CD4-positive, alpha-beta T cell treated with Interleukin-17A for 1 hour (primary cell): ENCODE results near the gene DIP2A.

Source experiments
- DNase-seq: peaks from one replicate; pipeline ENCODE4 v3.0.0-alpha.2; 2020

The DIP2A gene

DNA sequence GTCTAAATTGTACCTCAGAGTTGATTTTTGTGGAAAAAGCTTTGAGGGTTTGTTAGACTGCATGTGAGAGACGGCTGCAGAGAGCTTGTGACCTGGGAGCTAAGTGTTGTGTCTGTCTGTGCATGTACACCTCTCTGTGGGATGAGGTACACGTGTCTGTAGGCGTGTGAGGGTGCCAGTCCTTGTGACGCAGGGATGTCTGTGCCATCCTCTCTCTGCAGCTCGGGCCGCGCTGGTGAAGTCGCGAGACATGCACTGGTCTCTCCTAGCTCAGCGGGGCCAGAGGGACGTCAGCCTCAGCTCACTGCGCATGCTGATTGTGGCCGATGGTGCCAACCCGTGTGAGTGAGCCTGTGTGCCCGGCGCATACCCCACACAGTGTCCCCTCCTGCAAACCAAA, 79.6 kb downstream of the DIP2A start:
- no peak for DNase-seq

DNA sequence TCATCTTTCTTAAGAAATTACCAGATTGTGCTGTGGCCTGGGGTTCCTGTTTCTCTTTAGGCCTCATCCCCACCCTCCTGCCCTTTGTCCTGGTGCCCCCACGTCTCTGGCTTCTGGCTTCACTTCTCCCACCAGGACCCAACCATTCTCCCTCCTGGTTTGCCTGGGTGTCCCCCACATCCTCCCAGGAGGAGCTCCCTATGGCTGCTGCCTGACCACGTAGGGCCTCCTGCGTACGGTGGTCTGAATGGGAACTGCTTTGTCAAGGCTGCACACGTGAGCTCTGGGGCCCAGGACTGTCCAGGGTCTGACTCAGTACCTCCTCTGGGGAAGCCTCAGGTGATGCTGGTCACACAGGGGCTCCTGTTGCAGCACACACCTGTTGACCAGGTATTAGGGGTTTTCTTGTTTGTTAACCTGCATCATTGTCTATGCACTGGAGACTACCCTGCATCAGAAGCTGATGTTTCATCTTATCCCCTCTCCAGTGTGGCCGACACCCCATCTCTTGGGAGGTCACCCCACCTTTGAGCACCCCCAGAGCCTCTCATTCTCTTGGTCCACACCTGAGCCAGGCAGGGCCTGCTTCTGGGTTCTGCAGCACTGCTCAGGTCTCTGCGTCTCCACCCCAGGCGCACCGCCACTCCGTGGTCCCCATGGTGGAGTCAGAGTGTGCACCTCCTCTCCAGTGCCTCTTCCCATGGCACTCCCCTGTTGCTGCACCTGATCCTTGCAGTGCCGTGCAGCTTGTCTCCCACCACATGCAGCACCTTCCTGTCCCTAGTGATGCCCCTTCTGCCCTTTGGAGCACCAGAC, 80.4 kb downstream of the DIP2A start:
- no peak for DNase-seq

DNA sequence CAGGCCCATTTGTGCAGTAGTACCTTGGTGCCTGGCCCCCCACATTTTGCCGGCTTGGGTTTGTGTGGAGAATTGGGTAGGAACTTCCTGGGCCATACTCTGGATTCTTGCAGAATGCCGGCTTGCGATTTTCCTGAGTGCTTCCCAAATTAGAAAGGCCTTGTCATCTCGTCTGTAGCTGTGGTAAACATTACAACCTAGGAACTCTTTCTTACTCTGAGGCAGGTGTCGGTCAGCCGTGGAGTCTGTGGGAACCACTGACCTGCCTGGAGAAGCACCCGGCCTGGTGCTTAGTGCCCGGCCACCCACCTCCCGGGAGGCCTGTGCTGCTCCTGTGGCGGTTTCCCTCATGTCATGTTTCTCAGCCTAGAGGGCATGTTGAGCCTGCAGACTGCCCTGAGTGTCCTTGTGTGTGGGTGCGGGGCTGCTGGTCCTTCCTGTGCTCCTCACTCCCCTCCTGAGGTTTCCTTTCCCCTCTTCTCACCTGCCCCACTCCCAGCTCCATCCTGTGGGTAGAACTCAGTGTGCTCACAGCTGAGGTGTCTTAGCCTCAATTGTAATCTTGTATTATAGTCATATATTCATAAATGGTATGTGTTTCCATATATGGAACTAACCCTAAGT, 81.5 kb downstream of the DIP2A start:
- peak; percentile 47 for DNase-seq

DNA sequence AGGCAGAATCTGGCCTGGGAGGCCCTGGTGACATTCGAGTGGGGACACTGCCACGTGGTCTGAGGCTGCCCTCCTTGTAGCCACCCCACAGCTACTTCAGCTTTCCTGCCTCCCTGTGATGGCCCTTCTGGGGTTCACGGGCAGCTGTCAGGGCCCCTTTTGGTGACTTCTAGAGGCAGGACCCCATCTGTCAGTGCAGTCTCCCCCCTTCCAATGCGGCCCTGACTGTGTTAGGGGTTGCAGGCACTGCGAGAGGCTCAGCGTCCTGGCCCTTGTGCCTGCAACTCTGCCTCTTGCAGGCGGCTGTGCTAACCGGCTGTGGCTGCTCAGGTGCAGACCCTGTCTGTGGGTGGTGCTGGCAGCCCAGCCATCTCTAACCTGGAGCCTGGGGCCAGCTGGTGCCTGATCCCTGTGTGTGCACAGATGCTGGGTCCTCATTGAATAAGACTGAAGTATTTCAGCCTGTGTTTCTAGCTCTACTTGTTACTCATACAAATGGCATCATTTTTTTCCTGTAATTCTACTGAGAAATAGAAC, 84.0 kb downstream of the DIP2A start:
- no peak for DNase-seq

DNA sequence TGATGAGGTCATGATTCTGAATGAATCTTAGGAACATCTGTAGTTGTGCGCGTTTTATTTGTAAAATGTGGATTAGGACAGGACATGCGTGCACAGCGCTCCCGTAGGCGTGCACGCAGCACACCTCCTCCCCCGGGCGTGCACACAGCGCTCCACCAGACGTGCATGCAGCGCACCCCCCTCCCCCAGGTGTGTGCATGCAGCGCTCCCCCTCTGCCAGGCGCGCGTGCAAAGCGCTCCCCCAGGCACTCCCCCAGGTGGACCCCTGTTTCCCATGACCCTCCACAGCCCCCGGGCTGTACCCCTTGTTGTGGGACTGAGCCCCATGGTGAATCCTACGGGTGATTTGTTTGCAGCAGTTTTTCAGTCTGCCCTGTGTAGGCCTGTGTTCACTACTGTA, 84.6 kb downstream of the DIP2A start:
- no peak for DNase-seq

DNA sequence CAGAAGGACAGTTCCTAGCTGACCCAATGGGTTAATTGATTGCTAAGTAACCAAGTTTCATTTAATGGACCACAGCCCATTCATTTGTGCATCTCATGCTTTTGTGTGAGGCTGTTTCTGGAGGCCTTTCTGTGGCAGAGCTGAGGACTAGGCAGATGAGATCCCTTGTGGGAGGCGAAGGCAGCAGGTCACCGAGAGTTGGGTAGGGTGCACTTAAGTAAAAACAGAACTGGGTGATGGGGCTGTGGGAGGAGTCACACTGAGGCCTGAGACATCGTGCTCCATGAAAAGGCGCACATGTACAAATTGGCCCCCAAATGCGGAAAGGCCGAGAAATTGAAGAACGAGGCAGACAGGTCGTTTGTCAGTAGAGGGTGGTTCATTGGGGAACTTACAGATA, 85.3 kb downstream of the DIP2A start:
- DNase-seq = no peak

DNA sequence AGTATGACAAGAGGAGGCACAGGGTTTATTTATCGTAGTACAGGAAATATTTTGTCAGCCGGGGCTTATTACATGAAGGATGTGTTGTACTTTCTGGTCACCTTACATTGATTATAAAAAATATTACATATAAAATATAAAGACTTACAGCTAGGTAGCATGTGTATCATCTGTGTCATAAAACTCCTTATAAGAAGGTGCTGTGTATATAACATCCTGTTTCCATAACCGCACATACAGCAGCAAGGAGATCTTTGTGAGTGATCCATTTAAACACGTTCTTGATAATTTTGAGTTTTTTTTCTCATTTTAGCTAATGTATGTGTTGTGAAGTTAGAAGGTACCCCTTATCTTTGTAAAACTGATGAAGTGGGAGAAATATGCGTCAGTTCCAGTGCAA, 86.1 kb downstream of the DIP2A start:
- DNase-seq = no peak

DNA sequence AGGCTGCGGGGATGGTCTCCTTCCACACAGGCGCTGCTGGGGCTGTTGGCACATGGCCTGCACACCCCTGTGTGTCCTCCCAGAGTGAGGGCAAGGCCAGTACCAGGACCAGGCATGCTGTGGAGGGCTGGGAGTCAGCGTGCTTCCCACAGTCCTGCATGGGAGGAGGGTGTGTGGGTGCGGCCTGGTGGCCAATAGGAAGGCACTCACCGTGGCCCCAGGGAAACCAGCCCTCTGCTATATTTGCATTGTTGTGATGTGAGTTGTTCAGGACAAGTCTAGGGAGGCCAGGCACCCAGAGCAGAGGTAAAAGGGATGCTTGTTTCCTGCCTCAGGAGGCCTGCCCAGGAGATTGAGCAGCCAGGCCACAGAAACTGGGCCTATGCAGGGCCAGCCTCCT, 86.7 kb downstream of the DIP2A start:
- no peak for DNase-seq

DNA sequence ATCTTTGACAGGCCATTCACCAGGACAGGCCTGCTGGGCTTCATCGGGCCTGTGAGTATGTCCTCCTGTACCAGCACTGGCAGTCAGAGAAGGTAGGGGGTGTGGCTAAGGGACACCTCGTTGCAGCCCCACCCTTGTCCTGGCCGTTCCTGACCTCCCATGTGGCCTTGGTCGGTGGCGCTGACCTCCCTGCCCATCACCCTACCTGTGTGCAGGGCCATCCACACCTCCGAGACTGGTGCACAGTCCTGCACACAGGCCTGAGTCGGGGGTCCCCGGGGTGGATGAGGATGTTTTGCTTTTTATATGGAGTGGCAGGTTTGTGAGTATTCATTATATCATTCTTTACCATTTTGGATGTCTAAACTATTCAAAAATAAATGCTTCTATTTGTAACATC, 87.2 kb downstream of the DIP2A start:
- no peak for DNase-seq

DNA sequence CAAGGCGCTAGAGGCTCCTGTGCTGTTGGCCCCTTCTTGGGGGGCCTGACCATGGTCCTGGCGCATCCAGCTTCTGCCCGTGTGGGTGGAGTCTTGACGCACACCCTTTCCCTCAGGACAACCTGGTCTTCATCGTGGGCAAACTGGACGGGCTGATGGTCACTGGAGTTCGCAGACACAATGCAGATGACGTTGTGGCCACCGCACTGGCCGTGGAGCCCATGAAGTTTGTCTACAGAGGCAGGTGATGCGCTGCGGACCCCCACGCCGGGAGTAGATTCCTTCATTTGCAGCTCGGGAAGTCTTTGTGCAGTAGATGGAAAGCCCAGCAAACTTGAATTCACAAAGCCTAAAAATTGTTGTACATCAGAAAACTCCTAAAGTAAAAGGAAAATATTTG, 88.1 kb downstream of the DIP2A start:
- no peak for DNase-seq

DNA sequence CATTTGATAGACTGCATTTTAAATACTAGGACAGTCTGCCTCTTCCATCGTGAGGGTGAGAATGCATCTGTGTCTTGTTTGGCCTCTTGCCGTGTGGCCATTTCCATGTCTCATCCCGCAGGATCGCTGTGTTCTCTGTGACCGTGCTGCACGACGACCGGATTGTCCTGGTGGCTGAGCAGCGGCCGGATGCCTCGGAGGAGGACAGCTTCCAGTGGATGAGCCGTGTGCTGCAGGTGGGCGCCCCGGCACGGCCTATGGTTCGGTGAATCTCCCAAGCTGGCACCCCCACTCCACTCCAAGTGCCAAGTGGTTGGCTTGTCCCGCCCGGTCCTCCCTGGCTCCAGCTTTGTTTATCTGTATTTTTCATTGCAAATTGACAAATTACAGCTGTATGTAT, 91.0 kb downstream of the DIP2A start:
- DNase-seq = no peak

DNA sequence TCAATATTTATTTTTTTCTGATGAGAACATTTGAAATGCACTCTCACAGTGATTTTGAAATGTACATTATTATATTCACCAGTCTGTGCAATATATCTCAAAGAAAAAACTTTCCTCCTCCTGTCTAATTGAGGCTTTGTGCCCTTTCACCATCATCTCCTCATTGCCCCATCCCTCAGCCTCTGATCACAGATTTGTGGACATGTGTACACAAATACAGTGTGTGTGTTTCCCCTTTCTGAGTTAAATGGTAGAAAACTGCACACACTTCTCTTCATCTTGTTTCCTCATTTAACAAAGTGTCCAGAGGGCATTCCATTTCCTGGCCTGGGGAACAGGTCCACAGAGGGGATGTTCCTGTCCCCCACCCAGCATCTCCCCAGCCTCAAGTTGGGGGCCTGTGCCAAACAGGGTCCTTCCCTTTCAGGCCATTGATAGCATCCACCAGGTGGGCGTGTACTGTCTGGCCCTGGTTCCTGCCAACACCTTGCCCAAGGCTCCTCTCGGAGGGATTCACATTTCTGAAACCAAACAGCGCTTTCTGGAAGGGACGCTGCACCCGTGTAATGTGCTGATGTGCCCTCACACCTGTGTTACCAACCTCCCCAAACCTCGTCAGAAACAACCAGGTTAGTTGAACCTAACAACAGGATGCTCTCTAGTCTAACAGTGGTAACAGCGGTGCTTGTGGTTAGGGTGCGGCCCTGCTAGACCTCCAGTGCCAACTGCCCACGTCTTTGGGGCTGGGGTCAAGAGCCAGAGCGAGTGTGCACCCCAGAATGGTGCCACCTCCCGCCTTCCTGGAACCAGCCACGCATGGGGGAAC, 91.6 kb downstream of the DIP2A start:
- DNase-seq = peak; percentile 80

DNA sequence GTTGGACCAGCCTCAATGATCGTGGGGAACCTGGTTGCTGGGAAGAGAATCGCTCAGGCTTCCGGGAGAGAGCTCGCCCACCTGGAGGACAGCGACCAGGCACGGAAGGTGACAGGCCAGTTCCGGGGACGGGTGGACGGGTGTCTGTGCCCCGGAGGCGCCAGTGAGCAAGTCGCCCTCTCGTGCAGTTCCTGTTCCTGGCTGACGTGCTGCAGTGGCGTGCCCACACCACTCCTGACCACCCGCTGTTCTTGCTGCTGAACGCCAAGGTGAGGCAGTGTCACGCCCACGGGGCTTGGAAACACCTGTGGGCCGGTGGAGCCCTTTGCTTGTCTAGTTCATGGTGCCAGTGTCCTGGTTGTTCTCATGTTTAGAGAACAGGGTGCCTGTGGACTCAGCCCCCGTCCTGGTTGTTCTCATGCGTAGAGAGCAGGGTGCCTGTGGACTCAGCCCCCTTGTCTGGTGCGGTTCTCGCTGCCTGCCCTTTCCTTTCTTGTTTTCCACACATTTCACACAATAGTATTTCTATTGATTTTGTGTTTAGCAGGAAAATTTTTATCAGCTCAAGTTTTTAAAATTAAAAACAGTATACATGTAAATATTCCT, 93.0 kb downstream of the DIP2A start:
- peak; percentile 56 for DNase-seq

DNA sequence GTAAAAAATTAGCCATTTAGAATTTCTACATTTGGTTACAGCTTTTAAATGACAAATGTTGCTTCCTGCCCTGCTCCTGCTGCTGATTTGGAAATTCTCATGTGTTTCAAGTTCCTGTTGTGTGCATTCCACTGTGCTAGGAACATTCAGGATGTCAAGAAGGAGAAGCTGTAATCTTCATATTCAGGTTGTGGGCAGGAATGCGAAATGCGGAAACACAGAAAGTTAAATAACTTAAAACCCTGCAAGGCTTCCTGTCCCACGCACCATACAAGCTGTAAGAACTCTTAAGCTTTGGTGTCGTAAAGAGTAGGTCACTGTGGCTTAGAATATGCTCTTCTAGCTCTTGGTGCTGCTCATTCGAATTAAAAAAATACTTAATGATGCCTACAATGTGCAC, 93.6 kb downstream of the DIP2A start:
- DNase-seq = peak; percentile 48

DNA sequence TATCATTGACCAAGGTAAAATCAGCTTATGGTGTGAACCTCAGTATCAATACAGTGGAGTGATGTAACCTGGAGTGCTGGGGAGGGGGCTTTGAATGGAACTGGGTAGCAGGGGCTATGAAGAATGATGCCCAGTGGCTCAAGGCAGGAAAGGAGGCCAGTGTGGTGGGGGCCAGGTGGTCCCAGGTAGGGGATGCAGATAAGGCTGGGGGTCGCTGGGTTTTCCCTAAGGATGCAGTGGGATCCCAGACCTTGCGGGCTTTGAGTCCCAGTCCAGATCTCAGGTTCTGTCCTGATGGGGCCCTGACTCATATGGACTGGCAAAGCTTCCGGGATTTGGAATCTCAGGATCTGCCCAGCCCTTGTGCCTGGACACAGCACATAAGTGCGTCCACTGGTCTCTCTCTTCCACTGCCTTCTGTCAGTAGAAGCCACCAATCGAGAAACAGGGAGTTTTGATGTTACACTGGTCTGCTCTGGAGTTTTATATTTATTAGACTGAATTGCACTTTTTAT, 94.2 kb downstream of the DIP2A start:
- no peak for DNase-seq

DNA sequence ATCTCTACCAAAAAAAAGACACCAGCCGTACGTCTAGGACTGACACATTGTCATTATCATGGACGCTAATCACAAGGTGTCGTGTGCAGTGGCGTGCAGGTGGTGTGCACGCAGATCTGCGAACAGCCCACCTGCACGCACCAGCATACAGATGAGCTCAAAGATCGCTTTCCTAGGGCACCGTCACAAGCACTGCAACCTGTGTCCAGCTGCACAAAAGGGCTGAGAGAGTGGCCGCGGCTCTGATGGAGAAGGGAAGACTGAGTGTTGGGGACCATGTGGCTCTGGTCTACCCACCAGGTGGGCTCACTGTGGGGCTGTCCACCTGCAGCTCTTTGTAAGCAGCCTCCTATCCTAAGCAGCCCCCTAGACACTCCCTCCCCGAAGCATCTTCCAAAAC, 95.3 kb downstream of the DIP2A start:
- no peak for DNase-seq

DNA sequence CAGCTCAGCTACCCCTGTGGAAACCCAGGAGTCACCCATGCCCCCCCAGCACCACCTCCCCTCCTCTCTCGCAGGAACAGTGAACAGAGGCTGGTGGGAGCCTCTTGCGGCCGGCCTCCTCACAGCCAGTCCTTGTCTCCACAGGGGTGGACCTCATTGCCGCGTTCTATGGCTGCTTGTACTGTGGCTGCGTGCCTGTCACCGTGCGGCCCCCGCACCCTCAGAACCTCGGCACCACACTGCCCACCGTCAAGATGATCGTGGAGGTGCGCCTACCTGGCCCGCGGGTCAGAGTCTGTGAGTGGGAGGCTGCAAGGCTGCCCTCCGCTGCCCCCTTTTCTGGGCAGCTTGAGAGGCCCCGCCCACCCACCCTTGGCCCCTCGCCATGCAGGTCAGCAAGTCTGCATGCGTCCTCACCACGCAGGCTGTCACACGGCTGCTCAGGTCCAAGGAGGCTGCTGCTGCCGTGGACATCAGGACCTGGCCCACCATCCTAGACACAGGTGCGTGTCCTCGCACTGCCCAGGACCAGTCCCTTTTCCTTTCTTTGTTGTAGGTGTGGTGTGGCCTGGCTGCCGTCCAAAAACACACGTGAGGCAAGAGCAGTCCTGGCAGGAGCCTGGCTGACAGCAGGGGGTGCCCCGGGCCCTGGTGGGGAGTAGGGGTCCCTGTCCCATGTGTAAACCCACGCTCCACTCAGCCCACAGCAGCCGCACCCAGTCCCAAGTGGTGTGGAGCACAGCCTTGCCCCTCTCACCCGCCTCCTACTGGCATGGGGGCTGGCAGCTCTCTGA, 95.9 kb downstream of the DIP2A start:
- DNase-seq = no peak

DNA sequence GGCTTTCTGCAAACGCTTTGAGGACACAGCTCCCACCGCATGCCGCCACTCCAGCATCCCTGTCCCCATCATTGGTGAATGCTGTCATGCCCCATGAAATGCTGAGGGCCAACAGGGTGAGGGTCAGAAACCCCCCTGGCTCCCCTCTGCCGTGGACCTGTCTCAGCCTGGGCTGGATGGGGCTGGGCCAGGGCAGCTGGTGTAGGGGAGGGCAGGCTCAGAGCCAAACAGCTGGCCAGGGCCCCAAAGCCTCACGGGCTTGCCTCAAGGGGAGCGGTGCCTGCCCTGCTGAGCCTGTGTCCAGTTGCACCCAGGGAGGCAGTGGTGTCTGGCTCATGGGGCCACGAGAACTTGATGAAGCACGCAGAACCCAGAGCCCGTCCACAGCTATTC, 96.5 kb downstream of the DIP2A start:
- DNase-seq = no peak

DNA sequence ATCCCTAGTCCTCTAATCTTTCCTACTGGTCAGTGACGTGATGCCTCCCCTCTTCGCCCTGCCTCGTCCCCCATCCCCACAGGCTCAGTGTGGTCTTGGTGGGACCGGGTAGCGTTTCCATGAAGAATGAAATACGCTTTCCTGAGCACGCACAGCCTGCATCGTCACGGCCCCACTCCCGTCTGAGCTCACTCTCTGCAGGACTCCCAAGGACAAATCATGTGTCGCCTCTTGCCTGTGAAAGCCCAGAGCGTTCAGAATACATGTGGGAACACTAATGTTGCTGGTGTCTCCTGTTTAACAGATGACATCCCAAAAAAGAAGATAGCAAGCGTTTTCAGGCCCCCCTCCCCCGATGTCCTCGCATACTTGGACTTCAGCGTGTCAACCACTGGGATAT, 97.0 kb downstream of the DIP2A start:
- no peak for DNase-seq

DNA sequence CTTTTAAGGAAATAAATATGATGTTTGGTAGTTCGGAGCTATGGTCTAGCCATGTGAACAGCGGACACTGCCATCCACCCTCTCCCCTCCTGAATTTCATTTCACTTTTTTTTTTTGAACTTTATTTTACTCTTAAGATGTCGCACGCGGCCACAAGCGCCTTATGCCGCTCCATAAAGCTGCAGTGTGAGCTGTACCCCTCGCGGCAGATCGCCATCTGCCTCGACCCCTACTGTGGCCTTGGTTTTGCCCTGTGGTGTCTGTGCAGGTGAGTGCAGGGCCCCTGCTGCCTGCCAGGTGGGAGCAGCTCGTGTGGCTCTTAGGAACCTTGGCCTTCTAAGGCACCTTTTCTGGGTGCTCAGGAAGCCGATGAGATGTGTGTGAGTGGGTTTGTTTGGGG, 98.1 kb downstream of the DIP2A start:
- no peak for DNase-seq

DNA sequence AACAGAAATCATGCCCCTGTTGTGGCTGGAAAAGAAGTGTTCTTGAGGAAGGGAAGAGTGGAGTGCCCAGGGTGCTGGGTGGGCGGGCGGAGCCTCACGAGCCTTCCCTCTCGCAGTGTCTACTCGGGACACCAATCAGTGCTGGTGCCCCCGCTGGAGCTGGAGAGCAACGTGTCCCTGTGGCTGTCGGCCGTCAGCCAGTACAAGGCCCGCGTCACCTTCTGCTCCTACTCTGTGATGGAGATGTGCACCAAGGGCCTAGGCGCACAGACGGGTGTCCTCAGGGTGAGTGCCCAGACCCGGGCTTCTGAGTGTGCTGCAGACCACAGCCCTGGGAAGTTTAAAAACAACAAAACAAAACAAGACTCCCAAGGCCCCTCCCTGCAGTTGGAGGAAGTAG, 98.8 kb downstream of the DIP2A start:
- DNase-seq = no peak

DNA sequence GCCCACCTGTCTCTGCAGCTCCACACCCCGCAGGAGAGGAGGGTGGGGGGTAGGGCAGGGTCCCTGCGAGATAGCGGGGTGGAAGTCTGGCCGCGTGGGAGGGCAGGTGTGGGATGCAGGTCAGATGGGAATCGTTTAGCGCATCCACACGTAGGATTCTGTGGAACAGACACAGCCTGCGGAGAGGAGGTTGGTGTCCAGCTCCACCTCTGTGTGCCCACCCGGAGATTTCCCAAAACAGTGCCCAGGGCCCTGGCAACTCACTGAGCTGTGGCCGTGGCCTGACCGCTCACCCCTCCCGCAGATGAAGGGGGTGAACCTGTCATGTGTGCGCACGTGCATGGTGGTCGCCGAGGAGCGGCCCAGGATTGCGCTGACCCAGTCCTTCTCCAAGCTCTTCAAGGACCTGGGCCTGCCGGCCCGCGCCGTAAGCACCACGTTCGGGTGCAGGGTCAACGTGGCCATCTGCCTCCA, 99.3 kb downstream of the DIP2A start:
- DNase-seq = no peak
